ENCODE results near the gene FMNL2.

FMNL2 gene

DNA sequence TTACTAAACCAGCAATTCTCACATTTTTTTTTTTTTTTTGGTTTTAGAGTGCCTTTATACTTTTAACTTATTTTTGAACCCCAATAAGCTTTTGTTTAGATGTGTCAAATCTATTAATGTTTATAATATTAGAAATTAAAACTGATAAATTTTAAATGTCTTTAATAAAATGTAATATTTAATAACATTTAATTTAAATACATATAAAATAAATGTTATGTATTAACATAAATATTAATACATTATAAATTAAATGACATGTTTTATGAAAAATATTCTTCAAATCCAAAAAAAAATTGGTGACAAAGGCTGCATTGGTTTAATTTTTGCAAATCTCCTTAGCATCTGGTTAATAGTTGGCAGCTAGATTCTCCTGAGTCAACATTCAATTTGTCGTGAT is 218.5 kb downstream of the FMNL2 start:
- DNase-seq, result no peak
- H3K9me3 Mint-ChIP-seq, result no peaks in the 10 kb centered on the region
- no peak overlapping the region for H3K27ac Mint-ChIP-seq
- CTCF ChIA-PET, result interaction anchor here (0.5 kb wide), 1 partner anchor 246 kb away, joined by 3 read pairs; no protein-coding TSS in a partner anchor
- no peaks in the 10 kb centered on the region for H3K36me3 Mint-ChIP-seq
- no peak overlapping the region for H3K4me3 Mint-ChIP-seq
- H3K27me3 Mint-ChIP-seq, result peaks cover 4% of the 10 kb centered on the region
- no peaks in the 10 kb centered on the region for H3K4me1 Mint-ChIP-seq

DNA sequence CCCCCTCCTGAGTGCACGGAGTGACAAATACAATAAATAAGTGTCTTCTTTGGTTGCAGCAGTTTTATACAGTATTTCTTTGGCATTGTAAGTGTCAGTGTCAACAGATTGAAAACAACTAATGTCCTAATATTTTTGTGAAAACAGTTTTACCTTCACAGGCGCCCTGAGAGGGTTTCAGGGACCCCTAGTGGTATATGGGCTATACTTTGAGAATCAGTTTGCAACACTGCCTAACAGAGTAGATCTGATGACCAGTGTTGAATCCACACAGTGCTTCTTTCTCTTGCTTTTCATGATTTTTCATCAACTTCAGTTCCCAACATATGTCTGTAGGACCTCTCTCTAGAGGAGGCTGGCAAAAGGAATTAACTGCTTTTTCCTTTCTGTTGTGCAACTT is 220.1 kb downstream of the FMNL2 start:
- Mint-ChIP-seq H3K36me3 (no peaks in the 10 kb centered on the region), H3K4me1 (no peaks in the 10 kb centered on the region), H3K27ac (no peak overlapping the region), H3K27me3 (peaks cover 4% of the 10 kb centered on the region), H3K9me3 (no peaks in the 10 kb centered on the region), H3K4me3 (no peak overlapping the region)
- DNase-seq, result no peak
- CTCF ChIA-PET, result interaction anchor here (1.7 kb wide), 1 partner anchor 81 kb away, joined by 4 read pairs; no protein-coding TSS in a partner anchor

DNA sequence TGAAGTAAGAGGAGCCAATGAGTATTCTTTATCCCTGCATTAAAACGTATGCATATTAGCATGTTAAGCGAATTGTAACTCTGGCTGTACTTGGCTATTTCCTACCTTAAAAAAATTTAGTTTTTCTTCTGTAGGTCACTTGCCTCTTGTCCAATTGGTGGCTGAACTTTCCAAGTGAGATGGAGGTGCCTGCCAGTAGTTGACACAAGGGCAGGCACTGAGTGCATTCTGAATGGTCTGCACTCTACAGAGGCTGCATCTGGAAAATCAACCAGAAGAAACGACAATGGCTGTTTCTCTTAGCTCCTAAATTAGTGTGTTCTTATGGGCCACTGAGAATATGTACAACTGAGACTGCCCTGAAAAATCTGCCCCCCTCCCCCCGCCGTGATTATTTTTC is 221.5 kb downstream of the FMNL2 start:
- peaks cover 4% of the 10 kb centered on the region for H3K27me3 Mint-ChIP-seq
- no peaks in the 10 kb centered on the region for H3K4me1 Mint-ChIP-seq
- no peaks in the 10 kb centered on the region for H3K36me3 Mint-ChIP-seq
- H3K9me3 Mint-ChIP-seq, result no peaks in the 10 kb centered on the region
- CTCF ChIA-PET, result no interaction called here
- no peak overlapping the region for H3K4me3 Mint-ChIP-seq
- H3K27ac Mint-ChIP-seq, result no peak overlapping the region
- DNase-seq, result no peak

DNA sequence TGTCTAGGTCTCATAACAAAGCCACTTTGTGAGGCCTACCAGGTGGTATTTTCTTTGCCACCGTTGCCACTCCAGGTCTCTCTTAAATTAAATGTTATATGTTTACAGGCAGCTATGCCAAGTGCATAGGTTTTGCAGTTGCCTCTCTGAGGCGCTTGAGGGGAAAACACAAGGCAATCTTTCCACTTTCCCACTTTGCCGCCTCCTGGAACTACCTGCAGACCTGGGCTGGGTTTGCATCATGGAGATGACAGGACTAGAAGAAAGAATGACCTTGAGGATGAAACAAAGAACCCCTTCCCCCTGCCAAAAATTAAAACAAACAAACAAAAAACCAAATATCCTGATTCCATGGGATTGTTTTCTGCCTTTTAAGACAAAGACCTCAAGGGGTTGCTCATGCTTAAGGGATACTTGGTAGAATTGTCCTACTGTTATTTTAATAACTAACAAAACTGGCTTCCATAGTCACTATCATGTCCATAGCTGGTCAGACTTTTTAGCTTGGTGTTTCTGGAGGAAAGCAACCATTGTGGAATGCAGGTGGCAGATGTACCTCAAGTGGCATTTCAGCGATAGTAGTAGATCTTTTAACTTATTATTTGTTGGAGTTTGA is 222.4 kb downstream of the FMNL2 start:
- H3K27me3 Mint-ChIP-seq, result peaks cover 4% of the 10 kb centered on the region
- CTCF ChIA-PET, result no interaction called here
- H3K27ac Mint-ChIP-seq, result no peak overlapping the region
- no peaks in the 10 kb centered on the region for H3K4me1 Mint-ChIP-seq
- no peaks in the 10 kb centered on the region for H3K36me3 Mint-ChIP-seq
- DNase-seq, result no peak
- no peaks in the 10 kb centered on the region for H3K9me3 Mint-ChIP-seq
- no peak overlapping the region for H3K4me3 Mint-ChIP-seq

DNA sequence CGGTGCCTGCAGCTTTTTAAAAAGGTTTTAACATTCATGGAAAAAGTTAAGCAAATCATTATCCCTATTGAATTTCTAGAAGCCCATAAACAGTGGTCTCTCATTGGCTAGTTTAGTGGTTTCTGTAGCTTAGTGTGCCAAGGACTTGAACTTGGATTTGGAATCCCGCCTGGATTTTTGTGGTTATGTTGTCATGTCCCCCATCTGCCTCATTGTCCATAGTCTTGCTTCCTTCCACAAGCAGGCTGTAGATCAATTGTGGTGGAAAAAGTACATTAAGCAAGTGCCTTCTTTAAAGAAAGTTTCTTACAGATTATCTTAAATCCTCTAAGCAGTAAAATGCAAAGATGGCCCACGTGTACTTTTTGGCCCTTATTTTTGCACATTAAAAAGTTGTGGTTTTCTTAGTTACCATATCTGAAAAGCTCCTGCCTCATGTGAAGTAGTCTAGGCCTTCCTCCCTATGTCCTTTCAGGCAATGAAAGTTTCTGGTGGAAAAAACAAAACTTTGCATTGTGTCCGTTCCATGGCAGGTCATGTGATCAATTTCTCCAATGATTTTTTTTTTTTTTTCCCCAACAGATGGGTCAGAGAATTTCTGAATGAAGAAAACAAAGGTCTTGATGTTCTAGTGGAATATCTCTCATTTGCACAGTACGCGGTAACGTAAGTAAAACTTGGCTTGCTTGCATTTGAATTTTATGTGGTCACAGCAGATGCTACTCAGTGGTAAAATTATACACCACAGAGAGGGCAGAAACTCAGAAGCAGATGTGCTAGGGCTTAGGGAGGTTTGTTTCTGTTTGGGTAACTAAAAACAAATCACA is 223.4 kb downstream of the FMNL2 start:
- Mint-ChIP-seq H3K4me1 (no peaks in the 10 kb centered on the region), H3K27ac (no peak overlapping the region), H3K4me3 (no peak overlapping the region), H3K27me3 (peaks cover 4% of the 10 kb centered on the region), H3K36me3 (no peaks in the 10 kb centered on the region), H3K9me3 (no peaks in the 10 kb centered on the region)
- CTCF ChIA-PET, result no interaction called here
- DNase-seq, result no peak

DNA sequence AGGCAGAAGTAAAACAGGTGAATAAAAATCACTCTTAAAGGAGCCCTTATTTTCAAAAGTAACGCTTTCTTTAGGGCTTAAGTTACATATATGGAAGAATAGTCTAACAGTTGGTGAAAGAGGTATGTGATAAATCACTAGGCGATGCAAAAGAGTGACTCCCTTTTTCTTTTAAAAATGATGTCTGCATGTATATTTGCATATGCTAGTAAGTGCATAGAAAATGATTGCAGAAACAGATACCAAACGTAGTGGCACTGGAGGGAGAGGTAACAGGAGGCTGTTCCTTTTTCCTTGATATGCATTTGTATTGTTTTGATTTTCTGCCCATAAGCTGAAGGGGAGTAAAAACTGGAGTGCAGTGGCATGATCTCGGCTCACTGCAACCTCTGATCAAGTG is 224.0 kb downstream of the FMNL2 start:
- no peak overlapping the region for H3K4me3 Mint-ChIP-seq
- DNase-seq, result no peak
- CTCF ChIA-PET, result no interaction called here
- H3K4me1 Mint-ChIP-seq, result no peaks in the 10 kb centered on the region
- H3K27ac Mint-ChIP-seq, result no peak overlapping the region
- H3K27me3 Mint-ChIP-seq, result peaks cover 4% of the 10 kb centered on the region
- no peaks in the 10 kb centered on the region for H3K9me3 Mint-ChIP-seq
- no peaks in the 10 kb centered on the region for H3K36me3 Mint-ChIP-seq

DNA sequence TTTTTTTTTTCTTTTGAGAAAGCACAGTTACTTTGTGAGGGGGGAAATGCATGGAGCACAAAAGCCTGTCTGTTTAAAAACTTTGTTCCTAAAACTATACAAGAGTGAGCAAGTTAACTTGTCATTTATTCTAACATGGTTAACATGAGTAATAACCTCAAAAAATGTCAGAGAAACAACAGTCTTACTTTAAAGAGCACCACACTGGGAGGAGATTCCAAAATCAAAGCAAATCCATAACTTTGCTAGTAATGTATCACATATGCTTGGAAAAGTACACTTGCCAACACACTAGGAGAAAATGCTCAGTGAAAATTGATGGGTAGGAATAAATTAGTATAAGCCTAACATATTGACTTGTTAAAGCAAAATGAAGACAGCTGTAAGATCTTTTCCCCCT is 225.2 kb downstream of the FMNL2 start:
- Mint-ChIP-seq H3K27me3 (peaks cover 4% of the 10 kb centered on the region), H3K9me3 (no peaks in the 10 kb centered on the region), H3K36me3 (no peaks in the 10 kb centered on the region), H3K27ac (no peak overlapping the region), H3K4me3 (no peak overlapping the region), H3K4me1 (no peaks in the 10 kb centered on the region)
- CTCF ChIA-PET, result no interaction called here
- no peak for DNase-seq

DNA sequence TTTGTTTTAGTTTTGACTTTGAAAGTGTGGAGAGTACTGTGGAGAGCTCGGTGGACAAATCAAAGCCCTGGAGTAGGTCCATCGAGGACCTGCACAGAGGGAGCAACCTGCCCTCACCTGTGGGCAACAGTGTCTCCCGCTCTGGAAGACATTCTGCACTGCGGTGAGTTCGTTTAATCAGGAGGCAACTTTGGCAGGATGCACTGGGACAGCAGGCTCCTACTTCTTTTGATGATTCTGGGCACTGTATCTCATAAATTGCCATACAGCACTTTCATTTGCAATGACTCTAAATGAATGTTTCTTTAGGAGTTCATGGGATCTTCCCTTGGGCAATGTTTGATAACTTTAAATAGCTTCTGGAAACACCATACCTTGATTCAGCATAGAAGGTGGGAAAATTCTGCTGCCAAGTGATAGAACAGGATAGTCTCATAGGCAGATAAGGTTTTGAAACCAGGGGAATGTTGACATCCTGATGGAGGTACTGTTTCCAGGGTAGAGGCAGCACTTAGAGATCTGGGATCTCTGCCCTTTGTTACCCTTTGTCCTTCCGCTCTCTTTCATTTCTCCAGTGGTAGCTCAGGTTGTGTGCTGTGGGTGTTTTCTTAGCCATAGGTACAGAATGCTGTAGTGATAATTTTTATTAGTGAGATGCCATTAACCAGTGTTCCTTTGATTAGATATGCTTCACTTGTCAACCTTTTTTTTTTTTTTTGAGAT is 226.1 kb downstream of the FMNL2 start:
- no peak overlapping the region for H3K4me3 Mint-ChIP-seq
- CTCF ChIA-PET, result no interaction called here
- no peak for DNase-seq
- no peaks in the 10 kb centered on the region for H3K9me3 Mint-ChIP-seq
- H3K36me3 Mint-ChIP-seq, result no peaks in the 10 kb centered on the region
- no peaks in the 10 kb centered on the region for H3K4me1 Mint-ChIP-seq
- no peak overlapping the region for H3K27ac Mint-ChIP-seq
- peaks cover 1% of the 10 kb centered on the region for H3K27me3 Mint-ChIP-seq

DNA sequence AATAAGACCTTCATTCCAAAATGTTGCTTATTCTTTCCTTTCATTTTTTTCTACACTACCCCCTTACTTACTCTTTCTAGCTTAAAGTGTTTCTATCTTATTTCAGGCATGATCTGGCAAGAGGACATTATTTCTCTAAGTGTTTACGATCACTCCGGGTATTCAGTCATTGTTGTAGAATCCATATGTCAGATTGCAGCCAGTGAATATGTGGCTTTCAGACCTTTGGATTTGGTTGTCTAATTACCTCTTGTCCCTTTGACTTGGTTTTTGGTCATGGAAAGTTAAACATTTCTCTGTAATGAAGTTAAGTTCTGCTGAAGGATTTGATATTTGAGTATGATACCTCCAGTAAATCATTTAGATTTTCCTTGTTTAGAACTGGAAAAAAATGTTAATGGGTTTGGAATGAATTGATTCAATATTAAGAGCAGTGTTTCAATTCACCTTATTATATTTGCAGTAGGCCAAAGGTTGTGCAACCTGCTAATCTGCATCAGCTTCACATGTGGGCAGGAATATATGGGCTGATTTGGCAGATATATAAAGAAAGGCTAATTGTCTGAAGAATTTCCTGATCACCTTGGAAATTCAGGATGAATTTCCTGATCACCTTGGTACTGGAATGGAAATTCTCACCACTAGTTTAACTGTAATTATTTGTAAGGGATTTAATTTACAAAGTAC is 227.4 kb downstream of the FMNL2 start:
- no peak overlapping the region for H3K27ac Mint-ChIP-seq
- CTCF ChIA-PET, result interaction anchor here (1.3 kb wide), 1 partner anchor 9 kb away, joined by 4 read pairs; no protein-coding TSS in a partner anchor
- DNase-seq, result no peak
- no peak overlapping the region for H3K4me3 Mint-ChIP-seq
- H3K4me1 Mint-ChIP-seq, result no peaks in the 10 kb centered on the region
- H3K27me3 Mint-ChIP-seq, result no peaks in the 10 kb centered on the region
- H3K9me3 Mint-ChIP-seq, result no peaks in the 10 kb centered on the region
- no peaks in the 10 kb centered on the region for H3K36me3 Mint-ChIP-seq

DNA sequence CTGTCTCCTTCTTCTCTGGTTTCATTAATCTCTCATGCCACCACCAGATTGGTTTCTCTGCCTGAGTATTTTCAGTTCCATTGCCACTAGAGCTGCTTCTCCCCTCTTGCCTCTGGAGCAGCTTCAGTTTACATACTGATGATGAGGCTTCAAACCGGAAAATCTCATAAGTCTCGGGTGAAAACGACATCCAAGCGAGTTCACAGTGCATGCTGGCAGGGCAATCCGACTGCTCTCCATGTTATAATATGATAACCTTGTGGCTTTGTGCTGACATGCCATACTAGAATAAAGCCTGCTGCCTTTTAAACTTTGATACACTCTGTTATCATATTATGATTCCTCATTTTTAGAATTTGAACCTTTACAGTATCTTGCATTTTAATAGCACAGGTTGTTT is 228.8 kb downstream of the FMNL2 start:
- Mint-ChIP-seq H3K36me3 (no peaks in the 10 kb centered on the region), H3K4me3 (no peak overlapping the region), H3K9me3 (no peaks in the 10 kb centered on the region), H3K4me1 (no peaks in the 10 kb centered on the region), H3K27ac (no peak overlapping the region), H3K27me3 (no peaks in the 10 kb centered on the region)
- CTCF ChIA-PET, result interaction anchor here (1.3 kb wide), 1 partner anchor 8 kb away, joined by 4 read pairs; no protein-coding TSS in a partner anchor
- no peak for DNase-seq

DNA sequence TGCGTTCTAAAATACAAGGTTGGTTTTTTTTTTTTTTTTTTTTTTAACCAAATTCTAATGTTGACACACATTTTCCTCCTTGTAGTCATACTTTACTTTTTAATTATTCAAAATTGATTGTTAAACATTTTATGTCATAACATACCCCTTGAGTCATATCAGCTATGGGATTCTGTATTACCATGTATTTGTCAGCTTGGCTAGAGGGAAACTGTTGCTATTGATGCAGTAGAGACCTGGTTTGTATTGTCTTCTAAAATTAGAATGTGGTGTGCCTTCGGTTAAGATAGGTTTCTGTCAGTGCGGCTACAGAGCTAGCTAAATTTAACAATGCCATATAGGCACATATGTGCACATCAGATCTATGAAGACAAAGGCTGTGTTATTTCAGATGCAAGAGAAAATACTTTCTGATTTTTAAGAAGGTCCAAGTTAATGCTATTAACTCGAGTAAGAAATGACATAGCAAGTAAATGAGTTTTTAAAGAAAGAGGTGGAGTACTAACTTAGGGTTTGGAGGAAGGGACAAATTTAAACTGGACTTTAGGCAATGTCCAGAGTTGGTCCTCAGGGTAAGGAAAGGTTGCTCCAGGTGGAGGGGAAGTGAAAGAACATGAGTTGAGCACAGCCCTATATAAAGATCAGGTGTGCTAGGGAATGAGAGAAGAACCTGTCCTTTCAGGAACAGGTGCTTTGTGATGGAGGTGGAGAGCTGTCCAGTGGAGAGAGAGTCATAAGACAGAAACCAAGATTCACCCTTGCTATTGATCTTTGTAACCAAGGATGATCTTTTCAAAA is 230.0 kb downstream of the FMNL2 start:
- H3K4me3 Mint-ChIP-seq, result no peak overlapping the region
- H3K4me1 Mint-ChIP-seq, result no peaks in the 10 kb centered on the region
- no peak overlapping the region for H3K27ac Mint-ChIP-seq
- no peaks in the 10 kb centered on the region for H3K9me3 Mint-ChIP-seq
- no peaks in the 10 kb centered on the region for H3K27me3 Mint-ChIP-seq
- H3K36me3 Mint-ChIP-seq, result no peaks in the 10 kb centered on the region
- no peak for DNase-seq
- CTCF ChIA-PET, result interaction anchor here (0.5 to 0.6 kb wide), 2 partner anchors 26 to 136 kb away, joined by 3 read pairs; no protein-coding TSS in a partner anchor

DNA sequence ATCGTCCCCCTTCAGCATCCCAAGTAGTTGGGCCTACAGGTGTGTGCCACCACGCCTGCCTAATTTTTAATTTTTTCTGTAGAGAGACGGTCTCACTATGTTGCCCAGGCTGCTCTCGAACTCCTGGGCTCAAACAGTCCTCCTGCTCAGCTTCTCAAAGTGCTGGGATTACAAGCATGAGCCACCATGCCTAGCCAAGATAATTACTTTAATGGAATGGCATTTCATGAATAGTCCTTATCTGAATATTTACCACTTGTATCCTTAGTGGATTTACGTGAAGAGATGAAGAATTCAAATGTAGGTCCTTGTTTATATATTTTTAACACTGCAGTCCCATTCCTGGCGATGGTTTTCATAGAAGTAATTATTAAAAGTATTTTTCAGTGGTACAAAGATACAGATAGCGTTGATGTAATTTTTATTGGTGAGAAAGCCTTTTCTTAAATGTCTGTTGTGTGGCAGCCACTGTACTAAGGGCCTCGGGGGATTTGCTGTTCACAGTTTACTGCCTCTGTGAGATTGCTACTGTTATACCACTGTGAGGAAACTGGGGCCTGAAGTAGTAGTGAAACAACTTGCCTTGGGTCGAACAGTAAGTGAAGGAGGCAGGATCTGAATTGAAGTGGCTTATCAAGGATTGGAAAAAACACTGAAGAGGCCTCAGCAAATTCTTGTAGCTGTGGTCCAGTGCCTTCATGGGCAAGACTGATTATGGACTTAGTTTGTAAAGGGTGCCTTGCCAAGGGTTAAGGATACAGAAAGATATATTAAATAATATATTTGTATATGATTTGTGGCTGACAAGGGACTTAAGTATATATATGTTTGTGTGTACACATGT is 231.1 kb downstream of the FMNL2 start:
- CTCF ChIA-PET, result no interaction called here
- no peak overlapping the region for H3K4me3 Mint-ChIP-seq
- no peak for DNase-seq
- H3K9me3 Mint-ChIP-seq, result no peaks in the 10 kb centered on the region
- H3K27me3 Mint-ChIP-seq, result peaks cover 8% of the 10 kb centered on the region
- H3K4me1 Mint-ChIP-seq, result no peaks in the 10 kb centered on the region
- no peaks in the 10 kb centered on the region for H3K36me3 Mint-ChIP-seq
- H3K27ac Mint-ChIP-seq, result no peak overlapping the region

DNA sequence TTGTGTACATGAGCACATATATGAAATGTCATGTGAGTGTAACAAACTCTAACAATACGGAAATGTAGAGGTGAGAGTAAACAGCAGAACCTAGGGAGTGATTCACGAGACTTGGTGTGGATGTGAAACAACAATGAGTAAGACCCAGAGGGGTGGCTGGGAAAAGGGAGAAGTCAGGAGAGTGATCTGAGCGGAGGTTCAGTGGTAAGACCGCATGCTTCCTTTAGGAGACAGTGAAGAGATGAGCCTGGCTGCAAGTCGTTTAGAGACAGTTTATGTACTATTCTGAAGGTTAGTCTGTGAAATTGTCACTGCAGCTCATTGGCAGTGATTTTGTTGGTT is 231.7 kb downstream of the FMNL2 start:
- Mint-ChIP-seq H3K9me3 (no peaks in the 10 kb centered on the region), H3K4me1 (no peaks in the 10 kb centered on the region), H3K27ac (no peak overlapping the region), H3K4me3 (no peak overlapping the region), H3K27me3 (peaks cover 8% of the 10 kb centered on the region), H3K36me3 (no peaks in the 10 kb centered on the region)
- CTCF ChIA-PET, result no interaction called here
- no peak for DNase-seq

All from activated naive CD4-positive, alpha-beta T cell treated with anti-CD3 and anti-CD28 coated beads, Interleukin-2, amount 10 ng/mL, durations not matched to agents 7 days and 5 days (primary cell).